NK-92 treated with Interleukin-12 subunit alpha and Interleukin-12 subunit beta, amount 100 ng/mL, for 24 hours (cell line): ENCODE data around the gene NELL2.

ENCODE experiments used
- DNase-seq: peaks from one replicate; lab custom pipeline; 2025; lab: John Stamatoyannopoulos, UW

Gene NELL2

DNA sequence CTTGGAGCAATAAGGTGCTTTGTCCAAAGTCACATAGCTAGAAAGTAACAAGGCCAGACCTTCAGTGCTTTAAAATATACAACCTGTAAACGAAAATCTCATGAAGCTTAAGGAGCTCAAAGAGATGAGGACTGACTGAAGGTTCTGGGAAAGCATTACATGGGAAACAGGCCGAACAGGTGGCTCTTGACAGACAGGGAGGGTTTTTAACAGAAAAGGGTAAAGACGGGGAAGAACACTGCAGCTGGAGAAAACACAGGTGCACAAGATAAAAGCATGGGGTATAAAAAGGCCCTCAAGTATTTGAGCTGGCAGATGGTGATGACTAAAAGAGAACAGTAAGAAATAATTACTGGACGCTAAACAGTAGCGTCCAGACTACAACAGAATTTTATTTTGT lies 257.2 kb downstream of the NELL2 start:
- DNase-seq: no peak

GRCh38 chr12:44616402-44616801 lies 259.7 kb downstream of the NELL2 start:
- DNase-seq: no peak

DNA sequence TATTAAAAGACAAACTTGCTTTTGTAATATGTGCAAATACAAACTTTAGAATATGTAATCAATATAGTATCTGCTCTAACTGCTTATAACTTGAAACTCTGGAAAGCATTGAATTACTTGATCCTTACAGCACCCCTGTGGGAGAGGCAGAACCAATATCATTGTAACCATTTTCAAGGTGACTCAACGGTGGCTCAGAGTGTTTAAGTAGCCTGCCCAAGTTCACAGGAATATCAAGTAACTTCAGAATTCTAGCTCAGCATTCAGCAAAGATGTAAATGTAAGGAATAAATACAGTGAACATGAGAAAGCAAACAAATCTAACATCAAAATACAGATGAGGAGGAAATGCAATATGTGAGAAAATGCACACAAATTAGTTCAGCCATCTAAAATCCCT lies 264.6 kb downstream of the NELL2 start:
- DNase-seq: no peak

DNA sequence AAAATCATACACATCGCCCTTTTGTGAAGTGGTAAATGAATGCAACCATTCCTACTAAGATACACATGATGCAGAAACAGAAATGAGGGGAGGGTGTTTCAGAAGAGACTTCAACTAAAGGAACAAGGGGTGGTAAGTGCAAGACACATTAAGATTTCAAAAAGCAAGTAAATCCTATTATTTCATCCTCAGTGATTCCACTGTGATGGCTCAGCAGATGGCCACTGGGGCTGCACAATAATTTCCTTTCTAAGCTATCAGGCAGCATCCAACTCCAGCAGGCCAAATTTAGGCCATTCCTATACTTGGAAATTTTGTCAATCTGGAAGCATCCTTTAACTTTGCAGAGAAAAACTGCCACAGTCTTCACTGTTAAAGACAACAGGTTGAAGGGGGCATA lies 272.4 kb downstream of the NELL2 start:
- DNase-seq: no peak

DNA sequence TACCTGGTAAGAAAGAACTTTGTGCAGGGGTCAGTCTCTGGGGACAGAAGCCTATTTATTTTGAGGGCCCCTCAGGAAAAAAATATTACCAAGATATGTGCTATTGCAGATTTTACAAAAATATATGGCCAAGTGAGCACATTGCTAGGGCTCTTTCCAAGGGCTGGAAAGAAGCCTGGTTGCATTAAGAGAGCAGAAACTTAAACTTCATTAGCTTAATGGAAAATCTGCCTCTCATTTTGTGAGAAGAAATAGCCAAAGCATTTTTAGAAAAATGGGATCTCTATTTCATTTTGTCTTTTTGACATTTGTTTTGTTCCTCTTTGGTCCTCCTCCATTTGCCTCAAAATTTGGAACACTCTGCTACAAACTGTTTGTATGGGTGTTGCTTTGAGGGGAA lies 283.5 kb downstream of the NELL2 start:
- DNase-seq: no peak

DNA sequence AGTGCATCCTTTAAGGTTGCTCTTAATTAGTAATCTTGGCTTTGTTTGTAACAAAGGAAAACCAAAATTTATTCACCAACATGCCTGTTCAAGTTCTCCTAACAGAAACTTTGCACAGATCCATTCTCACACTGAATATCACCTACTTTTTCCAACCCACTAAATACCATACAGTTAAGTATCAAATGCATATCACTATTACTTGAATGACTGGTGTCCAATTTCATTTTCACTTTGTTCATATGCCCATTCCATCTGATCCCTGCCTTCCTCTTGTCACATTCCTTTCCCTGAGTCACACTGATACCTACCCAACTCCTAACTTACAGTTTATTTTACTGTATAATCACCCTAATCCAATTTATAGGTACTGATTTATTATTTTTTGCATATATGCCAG lies 286.4 kb downstream of the NELL2 start:
- DNase-seq: no peak

- no peak for DNase-seq
Observed at GRCh38 chr12:44588651-44589050, 287.5 kb downstream of the NELL2 start.

GRCh38 chr12:44584625-44585024 lies 291.5 kb downstream of the NELL2 start:
- no peak for DNase-seq

DNA sequence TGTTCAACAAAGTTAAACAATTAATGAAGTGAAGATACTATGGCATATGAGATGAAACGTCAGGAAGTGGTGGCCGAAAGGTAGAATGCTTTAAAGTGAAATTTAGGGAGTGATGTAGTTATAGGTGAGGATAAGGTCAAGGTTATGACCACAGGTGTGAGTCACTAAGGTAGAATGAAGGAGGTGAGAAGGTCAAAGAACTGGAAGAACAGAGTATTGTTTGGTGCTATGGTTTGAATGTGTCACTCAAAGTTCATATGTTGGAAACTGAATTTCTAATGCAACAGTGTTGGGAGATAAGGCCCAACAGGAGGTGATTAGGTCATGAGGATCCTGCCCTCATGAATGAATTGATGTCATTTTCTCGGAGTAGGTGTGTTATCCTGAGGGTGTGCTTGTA lies 293.6 kb downstream of the NELL2 start:
- no peak for DNase-seq

DNA sequence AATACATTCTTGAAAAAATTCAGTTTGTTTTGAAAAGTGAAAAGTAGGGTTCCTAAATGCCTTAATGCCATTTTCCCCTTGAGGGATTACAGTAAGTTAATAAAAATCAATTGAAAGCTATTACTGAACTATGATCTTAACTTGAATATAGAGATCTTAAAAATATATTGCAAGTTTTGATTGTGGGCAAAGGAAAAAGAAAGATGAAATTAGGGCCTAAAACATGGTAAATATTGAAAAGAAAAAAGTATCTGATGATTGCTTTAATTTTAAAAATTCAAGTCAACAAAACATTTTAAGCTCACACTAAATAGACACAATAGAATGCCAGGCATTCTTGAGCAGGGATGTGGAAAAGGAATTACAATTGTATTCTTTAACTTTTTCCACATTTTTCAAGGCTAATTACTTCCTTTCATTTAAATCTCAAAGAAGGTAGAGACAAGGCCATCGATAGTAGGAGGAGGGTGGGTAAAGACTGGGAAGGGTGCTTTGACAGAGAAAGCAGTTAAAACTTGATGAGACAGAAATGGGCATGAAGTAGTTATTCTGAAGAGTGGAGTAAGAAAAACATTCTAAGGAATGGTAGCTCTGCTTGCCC lies 294.4 kb downstream of the NELL2 start:
- DNase-seq: no peak

GRCh38 chr12:44574586-44574985 lies 301.5 kb downstream of the NELL2 start:
- no peak for DNase-seq

DNA sequence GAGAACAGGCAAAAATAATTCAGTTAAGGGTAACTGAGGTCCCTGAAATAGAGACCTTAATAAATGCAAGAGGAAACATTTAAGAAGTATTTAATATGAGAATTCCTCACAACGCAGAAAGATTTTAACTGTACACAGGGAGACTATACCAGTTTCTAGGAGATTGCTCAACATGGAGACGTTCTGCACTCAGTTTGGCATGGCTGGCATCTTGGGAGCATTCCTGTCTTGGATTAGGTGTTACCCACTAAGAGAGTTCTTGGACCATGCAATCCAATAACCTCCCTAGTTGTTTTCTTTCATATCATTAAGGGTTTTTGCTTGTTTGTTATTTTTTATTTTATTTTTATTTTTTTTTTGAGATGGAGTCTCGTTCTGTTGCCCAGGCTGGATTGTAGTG lies 302.4 kb downstream of the NELL2 start:
- DNase-seq: no peak

- no peak for DNase-seq
Observed at GRCh38 chr12:44571006-44571550, 305.0 kb downstream of the NELL2 start.

DNA sequence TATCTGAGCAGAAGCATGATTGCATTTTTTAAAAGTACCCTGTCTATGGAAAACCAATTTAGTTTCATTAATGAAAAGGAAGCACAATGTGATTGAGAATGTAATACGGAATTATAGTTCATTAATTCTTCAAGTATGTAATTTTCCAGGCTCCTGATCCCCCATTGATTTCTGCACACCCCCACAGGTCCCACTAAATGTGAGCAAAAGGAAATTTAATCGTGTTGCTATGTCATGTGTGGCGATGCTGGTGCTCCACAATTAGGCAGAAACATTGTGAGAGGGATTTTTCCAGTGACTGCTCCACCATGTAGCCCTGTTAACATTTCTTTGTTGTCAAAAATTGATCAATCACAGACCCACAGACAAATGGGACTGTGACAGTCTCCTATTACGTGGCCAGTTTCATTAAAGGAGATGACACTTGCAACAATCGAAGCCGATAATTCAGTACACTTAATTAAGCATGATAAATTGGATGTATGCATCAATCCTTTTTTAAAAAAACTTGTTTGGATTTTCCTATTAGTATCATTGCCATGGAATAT lies 306.0 kb downstream of the NELL2 start:
- no peak for DNase-seq

DNA sequence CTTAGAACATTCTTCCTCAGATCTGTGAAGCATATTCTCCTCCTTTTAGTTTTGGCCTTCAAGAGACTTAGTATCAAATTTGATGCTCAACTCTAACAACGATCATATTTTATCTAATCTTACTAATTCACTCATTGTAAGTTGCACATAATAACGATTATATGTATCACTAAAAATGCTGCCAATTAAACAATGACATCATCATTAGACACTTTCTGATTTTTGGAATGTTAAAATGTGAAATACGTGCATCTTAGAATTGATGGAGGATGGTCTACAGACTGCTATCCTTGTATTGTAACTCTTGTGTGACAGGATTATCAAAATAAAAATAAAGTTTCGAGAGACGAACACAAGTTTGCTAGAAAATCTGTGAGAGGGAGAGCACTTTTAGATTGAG lies 311.0 kb downstream of the NELL2 start:
- DNase-seq: no peak

GRCh38 chr12:44563486-44563885 lies 312.6 kb downstream of the NELL2 start:
- DNase-seq: no peak

DNA sequence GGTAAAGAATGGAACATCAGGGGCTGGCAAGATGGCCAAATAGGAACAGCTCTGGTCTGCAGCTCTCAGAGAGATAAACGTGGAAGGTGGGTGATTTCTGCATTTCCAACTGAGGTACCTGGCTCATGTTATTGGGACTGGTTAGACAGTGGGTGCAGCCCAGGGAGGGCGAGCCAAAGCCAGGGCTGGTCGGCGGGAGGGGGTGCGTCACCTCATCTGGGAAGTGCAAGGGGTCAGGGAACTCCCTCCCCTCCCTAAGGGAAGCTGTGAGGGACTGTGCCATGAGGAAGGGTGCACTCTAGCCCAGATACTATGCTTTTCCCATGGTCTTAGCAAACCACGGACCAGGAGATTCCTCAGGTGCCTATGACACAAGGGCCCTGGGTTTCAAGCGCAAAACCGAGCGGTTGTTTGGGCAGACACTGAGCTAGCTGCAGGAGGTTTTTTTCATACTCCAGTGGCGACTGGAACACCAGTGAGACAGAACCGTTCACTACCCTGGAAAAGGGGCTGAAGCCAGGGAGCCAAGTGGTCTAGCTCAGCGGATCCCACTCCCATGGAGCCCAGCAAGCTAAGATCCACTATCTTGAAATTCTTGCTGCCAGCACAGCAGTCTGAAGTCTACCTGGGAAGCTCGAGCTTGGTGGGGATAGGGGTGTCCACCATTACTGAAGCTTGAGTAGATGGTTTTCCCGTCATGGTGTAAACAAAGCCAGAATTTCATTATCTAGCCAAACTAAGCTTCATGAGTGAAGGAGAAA lies 317.6 kb downstream of the NELL2 start:
- no peak for DNase-seq

GRCh38 chr12:44555454-44555853 lies 320.7 kb downstream of the NELL2 start:
- no peak for DNase-seq

GRCh38 chr12:44551631-44552030 lies 324.5 kb downstream of the NELL2 start:
- DNase-seq: no peak

DNA sequence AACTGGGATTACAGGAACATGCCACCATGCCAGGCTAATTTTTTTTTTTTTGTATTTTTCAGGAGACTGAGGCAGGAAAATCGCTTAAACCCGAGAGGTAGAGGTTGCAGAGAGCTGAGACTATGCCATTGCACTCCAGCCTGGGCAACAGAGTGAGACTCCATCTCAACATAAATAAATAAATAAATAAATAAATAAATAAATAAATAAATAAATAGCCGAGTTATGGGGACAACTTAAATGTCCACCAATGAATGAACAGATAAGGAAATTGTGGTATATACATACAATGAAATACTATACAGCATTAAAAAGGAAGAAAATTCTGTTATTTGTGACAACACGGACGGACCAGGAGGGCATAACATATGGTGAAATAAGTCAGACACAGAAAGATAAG lies 325.7 kb downstream of the NELL2 start:
- no peak for DNase-seq

GRCh38 chr12:44546060-44546459 lies 330.1 kb downstream of the NELL2 start:
- DNase-seq: no peak

DNA sequence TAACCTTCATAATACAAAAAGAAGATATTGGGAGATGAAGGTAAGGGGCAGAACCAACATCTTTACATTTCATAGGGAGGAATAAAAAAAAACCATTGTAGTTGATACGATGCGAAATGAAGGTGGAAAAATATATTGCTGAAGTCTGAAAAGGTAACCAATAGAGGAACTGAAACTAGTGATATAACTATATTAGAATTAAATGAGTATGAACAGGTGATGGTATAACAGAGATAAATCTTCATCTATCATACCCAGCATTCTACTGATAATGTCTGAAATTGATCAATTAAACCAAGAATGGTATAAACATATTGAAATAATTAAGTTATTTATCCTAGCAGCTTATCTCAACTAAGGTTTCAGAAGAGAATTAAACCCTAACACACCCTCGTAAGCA lies 332.1 kb downstream of the NELL2 start:
- DNase-seq: no peak

GRCh38 chr12:44542716-44543115 lies 333.4 kb downstream of the NELL2 start:
- DNase-seq: no peak
